Panc1 (cell line): ENCODE measurements around the gene SAMD11. TPM values are rescaled to one million over a fixed set of nuclear protein-coding genes. Genes with fewer than 3 reads are reported as not detected.

Experiments
- ATAC-seq: fragments of 200-7000 bp; cut with Tn5 transposase; 2 replicates; pipeline ENCODE4 v1.9.1; 2020; ENCODE audit warnings: mild to moderate bottlenecking, moderate library complexity
- BruUV-seq: library from RNA; stranded (reverse); fragments of 400-500 nt; replicated peaks from 2 replicates; lab custom pipeline; 2021; lab: Mats Ljungman, UMichigan
- CTCF ChIA-PET: fragments of 300-600 bp; sonication (Branson Sonifier 250); formaldehyde crosslinking; loops from one replicate; lab custom pipeline; 2022; ENCODE audit warnings: antibody characterized with exemption; lab: Charles Lee
- POLR2A ChIA-PET: fragments of 300-600 bp; sonication (Branson Sonifier 250); formaldehyde crosslinking; loops from one replicate; lab custom pipeline; 2022; ENCODE audit warnings: antibody characterized with exemption; lab: Charles Lee
- DNase-seq: peaks from one replicate; pipeline ENCODE4 v3.0.0-alpha.2; 2010; ENCODE audit warnings: low read depth, low spot score
- H3K27ac ChIP-seq: 2 replicates; pipeline ENCODE4 v1.5.1; 2011; ENCODE audit warnings: mild to moderate bottlenecking, low read length, inconsistent platforms
- H3K27me3 ChIP-seq: fragments of 200-500 bp; sonication (Bioruptor generic); 2 replicates; pipeline ENCODE4 v1.6.0; 2014; ENCODE audit warnings: low read length, inconsistent platforms; ENCODE audit not compliant: control insufficient read depth, insufficient read depth
- H3K36me3 ChIP-seq: fragments of 200-500 bp; sonication (Bioruptor generic); 2 replicates; pipeline ENCODE4 v1.5.1; 2014; ENCODE audit warnings: inconsistent platforms, mild to moderate bottlenecking, low read length, moderate library complexity; ENCODE audit not compliant: control insufficient read depth, insufficient read depth
- H3K4me1 ChIP-seq: 2 replicates; pipeline ENCODE4 v1.5.1; 2011; ENCODE audit warnings: inconsistent platforms, mild to moderate bottlenecking, low read length, moderate library complexity; ENCODE audit not compliant: control insufficient read depth, insufficient read depth
- H3K4me3 ChIP-seq, 2 experiments: 2 replicates each; pipeline ENCODE4 v1.5.1; 2011 to 2012; ENCODE audit warnings: low read depth in 2 of 2, low read length in 2 of 2, mild to moderate bottlenecking in 2 of 2, inconsistent platforms in 1 of 2, moderate library complexity in 1 of 2
- H3K9me3 ChIP-seq: fragments of 200-500 bp; sonication (Bioruptor generic); 2 replicates; pipeline ENCODE4 v1.5.1; 2014; ENCODE audit warnings: low read depth, mild to moderate bottlenecking, inconsistent platforms, low read length, moderate library complexity; ENCODE audit not compliant: control insufficient read depth, insufficient read depth
- CTCF ChIP-seq: fragments of 450-650 bp; IDR thresholded peaks from 2 replicates; pipeline ENCODE4 v1.5.1; 2017; ENCODE audit warnings: mild to moderate bottlenecking
- POLR2AphosphoS5 ChIP-seq: IDR thresholded peaks from 2 replicates; pipeline ENCODE4 v1.6.1; 2012; ENCODE audit warnings: mild to moderate bottlenecking, low read depth, low read length, moderate library complexity
- REST ChIP-seq, 2 experiments: IDR thresholded peaks; 2 replicates each; pipeline ENCODE4 v1.6.1; 2011 to 2012; ENCODE audit warnings: low read depth in 2 of 2, control low read depth in 1 of 2, low read length in 1 of 2, mild to moderate bottlenecking in 1 of 2, moderate library complexity in 1 of 2; ENCODE audit not compliant: insufficient read depth in 1 of 2
- SIN3A ChIP-seq: IDR thresholded peaks from 2 replicates; pipeline ENCODE4 v1.6.1; 2012; ENCODE audit warnings: low read depth, mild to moderate bottlenecking, low read length, moderate library complexity, borderline replicate concordance; ENCODE audit not compliant: insufficient read depth
- TCF7L2 ChIP-seq: IDR thresholded peaks from 2 replicates; pipeline ENCODE4 v1.6.1; 2011; ENCODE audit warnings: mild to moderate bottlenecking, low read depth, low read length, inconsistent platforms
- in situ Hi-C: cut with HindIII; loops from 2 replicates; pipeline ENCODE4 v1.10.0; 2016; ENCODE audit warnings: low sequenced_read_pairs, low pct_unique_long_range_greater_than_20kb
- intact Hi-C: fragments of 100-400 bp; cut with micrococcal nuclease; formaldehyde crosslinking; loops from one replicate; pipeline ENCODE4 v1.10.0; 2022; ENCODE audit not compliant: unreplicated experiment
- total RNA-seq: library from RNA; stranded (reverse); gene quantifications from one replicate; pipeline ENCODE4 v1.2.1, GENCODE V29; 2021; ENCODE audit not compliant: unreplicated experiment

Gene SAMD11
- total RNA-seq, 1 experiment from 2014 or later, result 51.8 TPM

- DNase-seq (no peak), ATAC-seq (no peak)
- Histone ChIP-seq H3K27me3 (no peaks in the 10 kb centered on the region), H3K4me1 (no peaks in the 10 kb centered on the region; the same call in 1 of the 2 replicates), H3K27ac (no peak overlapping the region), H3K36me3 (no peaks in the 10 kb centered on the region), H3K4me3 (no peak overlapping the region), H3K9me3 (no peaks in the 10 kb centered on the region)
- TF ChIP-seq REST (IDR thresholded peaks at IDR 0.05; ENCODE audit: insufficient read depth in 1 of 2, low read depth in 2 of 2, low read length in 1 of 2), result no peak
- no peak for TF ChIP-seq TCF7L2
- no peak for TF ChIP-seq POLR2AphosphoS5
- TF ChIP-seq CTCF, result no peak
- no peak for TF ChIP-seq SIN3A
- BruUV-seq, result no TSS peak
- ChIA-PET POLR2A (interaction anchor here (0.5 to 0.7 kb wide), 3 partner anchors 300 to 395 kb away, joined by 3 to 4 read pairs (median 3); no protein-coding TSS in a partner anchor), CTCF (interaction anchor here (0.5 to 2.2 kb wide), 2 partner anchors 80 to 268 kb away, joined by 5 to 9 read pairs; no protein-coding TSS in a partner anchor)
- in situ Hi-C loops, result no loop called here
- intact Hi-C loops, result no loop called here
These were observed 59.2 kb downstream of the SAMD11 start for GRCh38 chr1:982765-983436.

- Histone ChIP-seq H3K36me3 (no peaks in the 10 kb centered on the region), H3K27ac (no peak overlapping the region), H3K4me3 (peak overlapping the region; percentile 18 to 29; a peak in 3 of 4 replicates), H3K9me3 (no peaks in the 10 kb centered on the region), H3K4me1 (no peaks in the 10 kb centered on the region; the same call in 1 of the 2 replicates), H3K27me3 (no peaks in the 10 kb centered on the region)
- POLR2A ChIA-PET, result no interaction called here
- intact Hi-C loops, result no loop called here
- ATAC-seq, result peak; percentile 74
- TF ChIP-seq CTCF (peak; percentile 98), SIN3A (no peak)
- in situ Hi-C loops, result no loop called here
- DNase-seq, result no peak
- BruUV-seq, result no TSS peak
- CTCF ChIA-PET, result interaction anchor here (0.5 to 2.2 kb wide), 9 partner anchors 14 to 310 kb away, joined by 3 to 11 read pairs (median 5); partner anchors contain the start of gene HES4
These were observed 60.2 kb downstream of the SAMD11 start for GRCh38 chr1:983798-984475.
